ENCODE results near the gene TMEM30A.

The TMEM30A gene

DNA sequence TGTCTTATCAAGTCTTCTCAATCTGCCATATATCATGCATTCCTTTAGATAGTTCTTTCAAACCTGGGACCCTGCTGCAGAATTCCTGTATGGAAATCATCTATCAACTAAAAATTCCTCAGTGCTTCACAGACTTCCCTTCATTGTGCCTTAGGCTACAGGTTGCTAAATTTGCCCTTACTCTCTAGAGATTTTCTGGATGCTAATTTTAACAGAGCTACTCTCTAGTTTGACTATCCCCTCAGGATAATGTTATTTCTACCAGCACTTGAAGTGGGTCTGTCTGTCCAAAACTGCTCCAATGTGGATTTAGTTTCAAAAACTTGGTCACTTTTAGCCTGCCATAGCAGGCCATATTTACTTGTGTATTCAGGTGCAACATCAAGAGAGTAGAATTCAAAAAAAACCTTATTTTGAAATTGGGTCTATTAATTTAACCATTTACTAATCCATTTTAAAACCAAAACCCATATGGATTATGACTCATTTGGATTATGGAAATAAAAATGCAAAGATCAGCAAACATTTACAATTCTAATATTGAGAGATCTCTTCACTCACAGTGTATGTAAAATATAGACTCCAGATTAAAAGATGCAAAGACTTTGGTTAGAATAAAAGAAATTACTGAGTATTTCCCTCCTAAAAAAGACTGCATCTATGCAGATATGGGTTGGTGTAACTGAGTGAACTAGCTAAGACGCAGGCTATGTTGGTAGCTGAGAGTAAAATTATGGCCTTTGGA lies 27.1 kb downstream of the TMEM30A start:
- no peak overlapping the region for H3K4me3 ChIP-seq (ENCODE audit: low read length)
- TF ChIP-seq, protein P1, sequence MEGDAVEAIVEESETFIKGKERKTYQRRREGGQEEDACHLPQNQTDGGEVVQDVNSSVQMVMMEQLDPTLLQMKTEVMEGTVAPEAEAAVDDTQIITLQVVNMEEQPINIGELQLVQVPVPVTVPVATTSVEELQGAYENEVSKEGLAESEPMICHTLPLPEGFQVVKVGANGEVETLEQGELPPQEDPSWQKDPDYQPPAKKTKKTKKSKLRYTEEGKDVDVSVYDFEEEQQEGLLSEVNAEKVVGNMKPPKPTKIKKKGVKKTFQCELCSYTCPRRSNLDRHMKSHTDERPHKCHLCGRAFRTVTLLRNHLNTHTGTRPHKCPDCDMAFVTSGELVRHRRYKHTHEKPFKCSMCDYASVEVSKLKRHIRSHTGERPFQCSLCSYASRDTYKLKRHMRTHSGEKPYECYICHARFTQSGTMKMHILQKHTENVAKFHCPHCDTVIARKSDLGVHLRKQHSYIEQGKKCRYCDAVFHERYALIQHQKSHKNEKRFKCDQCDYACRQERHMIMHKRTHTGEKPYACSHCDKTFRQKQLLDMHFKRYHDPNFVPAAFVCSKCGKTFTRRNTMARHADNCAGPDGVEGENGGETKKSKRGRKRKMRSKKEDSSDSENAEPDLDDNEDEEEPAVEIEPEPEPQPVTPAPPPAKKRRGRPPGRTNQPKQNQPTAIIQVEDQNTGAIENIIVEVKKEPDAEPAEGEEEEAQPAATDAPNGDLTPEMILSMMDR (conservative IDR thresholded peaks at IDR 0.05; ENCODE audit: low read length) = no peak
- no peak for DNase-seq (ENCODE audit: low read depth)

DNA sequence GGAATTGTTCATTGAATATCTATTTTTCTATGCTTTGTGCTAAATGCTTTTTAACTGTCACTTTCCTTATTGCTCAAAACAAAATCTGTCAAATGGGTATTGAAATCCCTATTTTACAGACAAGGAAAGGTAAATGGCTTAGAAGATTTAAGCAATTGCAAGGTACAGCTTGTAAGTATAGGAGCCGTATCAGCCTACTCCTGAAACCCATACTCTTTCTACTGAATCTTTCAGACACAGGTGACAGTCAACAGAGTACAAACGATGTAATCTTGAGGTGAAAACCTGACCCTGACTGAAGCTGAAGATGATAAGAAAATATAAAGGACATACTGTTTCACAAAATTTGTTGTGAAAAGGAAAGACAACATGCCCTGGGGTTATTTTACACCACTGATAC lies 34.0 kb downstream of the TMEM30A start:
- DNase-seq (ENCODE audit: low read depth) = no peak
- H3K4me3 ChIP-seq (ENCODE audit: low read length) = no peak overlapping the region
- TF ChIP-seq, protein P1 (conservative IDR thresholded peaks at IDR 0.05; ENCODE audit: low read length) = no peak

DNA sequence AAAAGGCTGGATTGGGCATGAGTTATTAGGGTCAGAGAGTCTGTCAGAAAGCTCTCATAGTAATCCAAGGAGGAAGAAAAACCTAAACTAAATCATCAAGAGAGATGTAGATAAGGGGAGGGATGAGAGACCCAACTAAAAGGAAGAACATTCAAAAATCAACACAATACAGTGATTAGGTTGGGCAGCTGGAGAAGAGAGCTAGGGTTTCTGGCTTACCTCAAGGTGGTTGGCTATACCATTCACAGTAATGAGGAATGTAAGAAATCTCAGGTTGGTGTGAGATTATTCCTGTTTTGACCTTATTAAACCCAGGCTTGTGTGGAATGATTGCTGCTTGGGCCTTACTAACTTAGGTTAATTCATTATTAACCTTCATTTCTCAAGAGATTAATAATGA lies 34.8 kb downstream of the TMEM30A start:
- DNase-seq (ENCODE audit: low read depth) = no peak
- no peak overlapping the region for H3K4me3 ChIP-seq (ENCODE audit: low read length)
- TF ChIP-seq, protein P1 (conservative IDR thresholded peaks at IDR 0.05; ENCODE audit: low read length) = no peak

DNA sequence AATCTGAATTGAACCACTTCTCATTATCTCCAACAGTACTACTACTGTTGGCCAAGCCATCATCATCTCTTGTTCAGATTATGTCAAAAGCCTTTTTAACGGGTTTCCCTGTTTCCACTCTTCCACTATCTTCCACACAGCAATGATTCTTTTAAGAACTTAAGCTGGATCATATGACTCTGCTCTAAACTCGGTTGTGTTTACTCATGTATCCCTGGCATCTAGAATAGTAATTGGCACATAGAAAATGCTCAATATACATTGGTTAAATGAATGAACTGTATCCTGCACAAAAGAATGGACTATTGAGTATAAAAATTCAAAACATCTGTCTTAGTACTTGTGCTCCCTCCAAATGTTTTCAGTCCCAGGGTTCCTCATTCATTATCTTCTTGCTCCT lies 38.2 kb downstream of the TMEM30A start:
- TF ChIP-seq, protein P1 (conservative IDR thresholded peaks at IDR 0.05; ENCODE audit: low read length) = no peak
- DNase-seq (ENCODE audit: low read depth) = no peak
- H3K4me3 ChIP-seq (ENCODE audit: low read length) = no peak overlapping the region

DNA sequence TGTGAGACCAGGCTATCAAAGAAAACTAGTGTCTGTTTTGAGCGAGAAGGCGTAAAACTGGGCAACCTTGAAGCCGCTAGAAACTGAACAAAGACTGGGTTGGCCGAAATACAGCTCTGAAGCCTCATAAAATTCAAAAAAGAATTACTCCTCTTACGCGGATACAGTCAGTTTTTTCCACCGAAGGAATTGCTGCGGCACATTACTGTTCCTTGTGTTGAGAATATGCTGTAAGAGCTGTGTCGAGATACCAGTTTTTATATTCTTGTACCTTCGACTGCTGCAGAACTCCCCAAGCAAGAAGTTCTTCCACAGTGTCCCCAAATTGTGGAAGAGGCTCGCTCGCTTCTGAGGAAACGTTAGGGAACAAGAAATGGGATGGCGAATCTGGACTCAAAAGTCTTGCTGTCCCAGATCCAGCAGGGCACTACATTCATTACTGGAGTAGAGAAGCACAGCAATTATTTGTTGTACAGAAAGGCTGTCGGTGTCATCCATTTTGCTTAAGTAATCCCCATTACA lies 40.5 kb downstream of the TMEM30A start:
- TF ChIP-seq, protein P1 (conservative IDR thresholded peaks at IDR 0.05; ENCODE audit: low read length) = no peak
- DNase-seq (ENCODE audit: low read depth) = peak; percentile 18
- peak overlapping the region; percentile 98 for H3K4me3 ChIP-seq (ENCODE audit: low read length)

DNA sequence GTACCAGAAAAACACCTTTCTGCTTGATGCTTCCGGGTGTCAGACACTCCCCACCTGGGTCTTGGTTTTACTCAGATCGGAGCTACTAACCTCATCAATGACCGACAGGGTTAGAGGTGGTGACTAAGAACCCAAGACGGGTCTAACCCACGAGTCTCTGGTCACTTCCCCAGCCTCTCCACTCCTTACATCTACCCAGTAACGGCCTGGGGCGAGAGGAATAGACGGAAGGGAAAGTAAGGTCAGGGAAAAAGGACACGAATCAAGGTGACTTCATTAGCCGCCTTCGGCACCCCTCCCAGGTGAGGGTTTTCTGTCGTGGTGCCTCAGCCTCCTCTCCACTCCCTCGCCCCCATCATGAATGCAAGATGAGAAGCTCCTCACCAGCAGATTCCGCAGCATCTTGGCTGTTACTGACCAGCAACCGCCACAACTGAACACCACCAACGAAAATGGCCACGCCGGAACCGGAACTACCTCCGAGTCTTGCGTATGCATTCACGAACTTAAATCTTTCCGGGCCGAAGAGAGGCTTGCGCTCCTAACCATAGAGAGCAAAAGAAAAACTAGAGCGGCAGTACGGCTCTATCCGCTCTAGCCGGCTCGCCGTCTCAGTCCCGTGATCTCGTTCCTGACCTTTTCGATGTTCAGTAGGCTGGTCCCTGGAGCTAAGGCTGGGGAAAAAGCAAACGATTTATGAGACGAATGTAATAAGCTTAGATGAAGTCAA lies 41.1 kb downstream of the TMEM30A start, which contains the start of gene COX7A2:
TSS of gene COX7A2 (minus strand) at position 469 of the 730 bp plus-strand sequence. CDS start at position 402, 67 bp downstream.
- peak; percentile 99 for DNase-seq (ENCODE audit: low read depth)
- TF ChIP-seq, protein P1 (conservative IDR thresholded peaks at IDR 0.05; ENCODE audit: low read length) = no peak
- peak within 1 kb of the TSS; percentile 98 for H3K4me3 ChIP-seq (ENCODE audit: low read length)

Data from AG10803 (cell line).